Fibroblast of the aortic adventitia (primary cell): Measurements from ENCODE around the gene PLPPR3. TPM values are rescaled to one million over a fixed set of nuclear protein-coding genes. Genes with fewer than 3 reads are reported as not detected.
A peak's percentile ranks its signal among the peaks of the same experiment; 100 is the strongest.

Experiments used
- DNase-seq: peaks from one replicate; pipeline ENCODE4 v3.0.0-alpha.2; 2010; ENCODE audit warnings: low read depth
- H3K4me3 ChIP-seq: 2 replicates; pipeline ENCODE4 v1.5.1; 2011; ENCODE audit warnings: low read depth, mild to moderate bottlenecking, control low read depth, low read length, moderate library complexity
- total RNA-seq: library from RNA; depleted of rRNA; stranded (reverse); fragments of >200 nt; gene quantifications from 2 replicates; pipeline ENCODE4 v1.2.3, GENCODE V29; 2012; ENCODE audit warnings: low replicate concordance
- TF ChIP-seq, protein P1 (sequence below): IDR thresholded peaks from 2 replicates; pipeline ENCODE4 v1.5.1; 2011; ENCODE audit warnings: mild to moderate bottlenecking, low read length, control low read depth, inconsistent platforms; ENCODE audit not compliant: insufficient read depth

Gene PLPPR3
- total RNA-seq = 0.18 and 0.33 TPM in 2 replicates

- no peak for DNase-seq
- peak within 1 kb of the TSS; percentile 13 for H3K4me3 ChIP-seq
- TF ChIP-seq, protein P1, sequence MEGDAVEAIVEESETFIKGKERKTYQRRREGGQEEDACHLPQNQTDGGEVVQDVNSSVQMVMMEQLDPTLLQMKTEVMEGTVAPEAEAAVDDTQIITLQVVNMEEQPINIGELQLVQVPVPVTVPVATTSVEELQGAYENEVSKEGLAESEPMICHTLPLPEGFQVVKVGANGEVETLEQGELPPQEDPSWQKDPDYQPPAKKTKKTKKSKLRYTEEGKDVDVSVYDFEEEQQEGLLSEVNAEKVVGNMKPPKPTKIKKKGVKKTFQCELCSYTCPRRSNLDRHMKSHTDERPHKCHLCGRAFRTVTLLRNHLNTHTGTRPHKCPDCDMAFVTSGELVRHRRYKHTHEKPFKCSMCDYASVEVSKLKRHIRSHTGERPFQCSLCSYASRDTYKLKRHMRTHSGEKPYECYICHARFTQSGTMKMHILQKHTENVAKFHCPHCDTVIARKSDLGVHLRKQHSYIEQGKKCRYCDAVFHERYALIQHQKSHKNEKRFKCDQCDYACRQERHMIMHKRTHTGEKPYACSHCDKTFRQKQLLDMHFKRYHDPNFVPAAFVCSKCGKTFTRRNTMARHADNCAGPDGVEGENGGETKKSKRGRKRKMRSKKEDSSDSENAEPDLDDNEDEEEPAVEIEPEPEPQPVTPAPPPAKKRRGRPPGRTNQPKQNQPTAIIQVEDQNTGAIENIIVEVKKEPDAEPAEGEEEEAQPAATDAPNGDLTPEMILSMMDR = no peak
Measured at GRCh38 chr19:821825-822503, at the start of gene PLPPR3. Gene PLPPR3, minus strand, starts transcription at chr19:821955. Its CDS starts 396 bp downstream, at chr19:821559.

GRCh38 chr19:870963-871401 is 49.2 kb upstream of the PLPPR3 start:
- H3K4me3 ChIP-seq = no peak overlapping the region
- DNase-seq = no peak
- TF ChIP-seq, protein P1 = no peak

DNA sequence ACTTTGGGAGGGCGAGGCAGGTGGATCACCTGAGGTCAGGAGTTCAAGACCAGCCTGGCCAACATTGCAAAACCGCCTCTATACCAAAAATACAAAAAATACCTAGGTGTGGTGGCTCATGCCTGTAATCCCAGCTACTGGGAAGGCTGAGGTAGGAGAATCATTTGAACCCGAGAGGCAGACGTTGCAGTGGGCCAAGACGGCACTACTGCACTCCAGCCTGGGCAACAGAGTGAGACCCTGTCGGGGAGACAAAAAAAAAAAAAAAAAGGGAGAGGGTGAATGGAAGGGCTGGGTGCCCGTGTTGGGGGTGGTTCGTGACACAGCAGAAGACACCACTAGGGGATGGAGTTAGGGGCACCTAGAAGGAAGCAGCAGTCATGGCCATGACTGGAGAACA is 48.6 kb upstream of the PLPPR3 start:
- H3K4me3 ChIP-seq = no peak overlapping the region
- TF ChIP-seq, protein P1 = no peak
- no peak for DNase-seq

DNA sequence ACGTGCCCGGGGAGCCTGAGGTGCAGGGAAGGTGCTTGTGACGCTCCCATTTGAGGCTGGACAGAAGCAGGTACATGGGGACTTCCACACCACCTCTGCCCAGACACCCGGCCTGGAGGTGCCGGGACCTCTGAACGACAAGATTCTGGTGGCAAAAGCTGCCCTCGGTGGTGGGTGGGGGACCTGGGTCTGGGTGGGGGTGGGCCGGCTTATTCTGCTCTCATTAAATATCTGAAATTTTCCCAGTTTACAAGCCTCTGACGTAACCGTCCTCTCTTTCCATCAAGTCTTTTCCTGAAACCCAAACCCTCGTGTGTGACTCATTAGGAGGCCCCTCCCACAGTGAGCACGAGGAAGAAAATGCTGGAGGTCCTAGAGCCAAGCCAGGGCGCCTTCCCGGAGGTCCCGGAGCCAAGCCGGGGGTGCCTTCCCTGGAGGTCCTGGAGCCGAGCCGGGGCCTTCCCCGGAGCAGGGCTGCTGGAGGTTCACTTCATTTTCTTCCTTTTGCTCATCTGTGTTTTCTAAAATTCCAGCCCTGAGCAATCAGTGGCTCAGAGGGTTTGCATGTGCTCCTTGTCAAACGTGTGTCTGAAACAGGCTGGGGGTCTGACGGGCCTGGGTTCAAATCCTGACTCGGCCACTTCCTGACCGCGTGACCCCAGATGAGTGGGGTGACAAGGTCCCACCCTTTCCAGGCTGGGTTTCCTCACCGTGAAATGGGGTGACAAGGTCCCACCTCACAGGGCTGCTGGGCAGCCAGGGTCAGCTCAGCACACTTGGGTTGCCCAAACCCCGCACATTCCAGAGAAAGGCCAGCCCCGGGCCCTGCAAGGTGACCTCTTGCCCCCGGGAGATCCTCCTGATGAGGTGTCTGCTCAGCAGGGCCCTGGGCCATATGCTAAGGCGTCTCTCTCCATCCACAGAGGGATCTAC is 47.8 kb upstream of the PLPPR3 start:
- peak; percentile 98 for DNase-seq
- TF ChIP-seq, protein P1 = no peak
- no peak overlapping the region for H3K4me3 ChIP-seq

DNA sequence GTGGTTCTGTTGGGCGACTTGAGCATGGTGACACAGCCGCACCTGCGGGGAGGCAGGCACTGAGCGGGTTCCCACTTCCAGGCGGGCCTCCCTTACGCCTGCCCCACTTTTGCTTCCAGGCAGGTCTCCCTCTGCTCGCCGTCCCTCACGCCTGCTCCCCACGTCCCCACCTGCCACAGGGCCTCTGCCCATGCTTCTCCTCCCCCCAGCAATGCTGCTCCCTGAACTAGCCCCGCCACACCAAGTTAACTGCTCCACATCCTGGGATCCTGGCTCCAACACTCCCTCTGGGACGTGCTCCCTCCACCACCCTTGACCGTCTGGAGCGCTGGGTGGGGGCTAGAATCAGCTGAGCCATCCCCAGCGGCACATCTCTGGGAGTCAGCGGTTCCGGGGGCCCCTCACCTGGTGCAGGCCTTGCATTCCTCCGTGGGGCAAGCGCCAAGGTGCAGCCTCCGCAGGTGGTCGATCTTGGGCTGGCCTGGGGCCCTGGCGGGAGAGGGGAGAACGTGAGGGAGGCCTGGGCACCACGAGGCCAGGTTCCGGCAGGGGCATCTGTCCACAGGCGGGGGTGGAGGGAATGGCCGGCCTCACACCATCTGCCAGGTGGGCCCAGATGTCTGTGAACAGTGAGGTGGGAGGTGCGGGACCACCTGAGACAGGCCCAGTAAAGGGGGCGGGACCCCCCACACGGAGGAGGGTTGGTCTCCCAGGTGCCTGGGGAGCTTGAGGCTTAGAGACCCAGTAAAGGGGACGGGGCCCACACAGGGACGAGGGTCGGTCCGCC is 46.9 kb upstream of the PLPPR3 start:
- no peak for DNase-seq
- TF ChIP-seq, protein P1 = no peak
- H3K4me3 ChIP-seq = no peak overlapping the region

DNA sequence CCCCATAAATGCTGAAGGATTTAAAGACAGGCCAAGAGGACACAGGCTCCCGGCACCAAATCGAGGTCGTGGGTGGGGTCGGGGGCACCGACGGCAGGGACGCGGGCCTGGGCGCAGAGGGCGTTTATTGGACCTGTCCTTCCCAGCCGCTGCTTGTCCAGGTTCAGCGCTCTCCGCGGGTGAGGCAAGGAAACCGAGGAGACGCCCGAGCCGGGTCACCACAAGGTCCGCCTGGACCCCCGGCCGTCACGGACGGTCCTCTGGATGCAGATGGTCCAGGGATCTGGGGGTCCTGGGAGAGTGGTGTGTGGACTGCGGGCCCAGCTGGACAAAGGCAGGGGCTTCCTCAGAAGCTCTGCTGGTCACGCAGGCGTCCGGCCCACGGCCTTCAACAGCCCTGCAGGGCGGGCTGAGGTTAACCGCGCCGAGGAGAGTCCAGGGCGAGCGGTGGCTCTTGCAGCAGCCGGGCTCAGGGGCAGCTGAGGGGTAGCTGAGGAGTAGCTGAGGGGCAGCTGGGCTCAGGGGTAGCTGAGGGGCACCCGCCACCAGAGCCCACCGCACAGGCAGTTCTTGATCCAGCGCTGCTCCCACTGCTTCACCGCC is 46.2 kb upstream of the PLPPR3 start:
- DNase-seq = no peak
- no peak overlapping the region for H3K4me3 ChIP-seq
- TF ChIP-seq, protein P1 = no peak
